Measurements from ENCODE around the gene FGF7.
"Not testable (repeated sequence)": the region's sequence is repeated elsewhere in the genome, so short reads cannot be mapped to it uniquely, and the experiment has no call there.

FGF7 gene

DNA sequence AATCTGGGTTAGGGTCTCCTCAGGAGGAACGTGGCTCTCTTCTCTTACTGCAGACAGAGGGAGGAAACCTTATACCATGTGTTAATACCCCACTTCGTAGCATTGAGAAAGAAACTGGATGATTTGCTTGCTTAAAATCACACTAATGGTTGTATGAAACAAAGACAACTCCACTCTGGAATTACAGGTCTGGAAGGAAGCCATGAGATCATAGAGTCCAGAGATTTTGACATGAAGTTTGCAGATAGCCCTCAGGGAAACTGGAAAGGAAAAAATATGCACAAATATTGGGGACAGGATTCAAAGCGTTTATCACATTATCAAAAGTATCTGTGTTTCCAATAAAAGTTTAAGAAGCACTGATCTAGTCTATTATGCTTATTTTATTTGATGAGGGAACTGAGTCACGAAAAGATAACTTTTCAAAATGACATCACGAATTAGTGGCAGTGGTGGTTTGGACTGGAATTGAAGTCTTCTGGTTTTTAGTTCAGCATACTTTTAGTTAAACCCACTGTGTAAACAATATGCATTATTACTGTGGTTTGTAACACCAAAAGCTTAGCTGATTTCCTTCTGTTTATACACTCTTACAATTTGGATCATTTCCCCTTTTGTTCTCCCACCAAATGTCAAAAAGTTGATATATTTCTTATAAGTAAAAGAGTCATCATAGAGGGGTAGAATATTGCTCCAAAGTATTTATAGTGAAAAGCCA is 16.8 kb downstream of the FGF7 start:
- no peak for DNase-seq

DNA sequence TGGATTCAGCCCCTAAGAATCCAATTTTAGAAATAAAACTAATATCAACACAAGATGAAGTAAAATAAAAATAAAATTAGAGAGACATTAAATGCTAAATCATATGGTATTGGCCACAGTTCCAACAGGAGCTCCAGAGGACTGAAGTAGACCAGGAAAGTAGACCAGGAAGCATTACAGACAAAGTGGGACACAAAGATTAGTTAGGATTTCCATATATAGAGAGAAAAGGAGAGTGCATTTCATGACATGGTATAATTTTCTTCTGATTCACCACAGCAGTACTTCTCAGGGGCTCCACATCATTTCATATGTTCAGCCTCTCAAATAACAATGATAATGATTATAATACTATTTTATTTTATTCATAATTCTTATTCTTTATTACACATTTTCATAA is 18.3 kb downstream of the FGF7 start:
- peak; percentile 62 for DNase-seq

DNA sequence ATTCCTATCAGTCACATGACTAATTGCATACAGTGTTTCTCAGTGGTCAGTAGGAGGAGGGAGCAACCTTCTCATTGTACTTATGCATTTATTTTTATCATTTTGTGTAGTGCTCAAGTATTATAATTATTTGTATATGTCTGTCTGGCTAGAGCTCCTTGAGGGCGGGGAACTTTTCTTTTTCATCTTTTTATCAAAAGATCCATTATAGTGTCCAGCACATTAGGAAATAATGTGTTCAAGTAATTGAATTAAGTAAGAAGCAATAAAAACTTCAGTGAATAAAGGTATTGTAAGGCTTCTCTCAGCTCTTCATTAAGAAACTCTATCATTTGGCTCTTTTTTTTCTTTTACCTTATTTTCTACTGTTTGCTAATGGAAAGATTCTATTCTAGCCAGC is 18.8 kb downstream of the FGF7 start:
- peak; percentile 44 for DNase-seq

DNA sequence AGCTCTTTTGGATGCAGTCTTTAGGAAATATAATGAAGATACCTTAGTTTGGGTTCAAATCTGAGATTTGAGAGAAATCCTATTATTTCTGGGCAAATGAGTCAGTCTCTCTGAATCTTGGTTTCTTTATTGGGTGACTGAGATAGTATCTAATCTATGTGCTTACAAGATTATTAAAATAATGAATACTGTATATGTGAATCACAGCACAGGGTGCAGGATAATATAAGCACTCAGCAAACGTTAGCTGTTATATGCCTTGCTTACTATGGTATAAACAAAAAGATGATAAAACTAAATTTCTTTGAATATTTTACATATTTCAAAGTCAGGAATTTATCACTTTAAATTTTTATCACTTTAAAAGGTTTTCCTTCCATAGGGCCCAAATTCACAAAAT is 29.6 kb downstream of the FGF7 start:
- no peak for DNase-seq

DNA sequence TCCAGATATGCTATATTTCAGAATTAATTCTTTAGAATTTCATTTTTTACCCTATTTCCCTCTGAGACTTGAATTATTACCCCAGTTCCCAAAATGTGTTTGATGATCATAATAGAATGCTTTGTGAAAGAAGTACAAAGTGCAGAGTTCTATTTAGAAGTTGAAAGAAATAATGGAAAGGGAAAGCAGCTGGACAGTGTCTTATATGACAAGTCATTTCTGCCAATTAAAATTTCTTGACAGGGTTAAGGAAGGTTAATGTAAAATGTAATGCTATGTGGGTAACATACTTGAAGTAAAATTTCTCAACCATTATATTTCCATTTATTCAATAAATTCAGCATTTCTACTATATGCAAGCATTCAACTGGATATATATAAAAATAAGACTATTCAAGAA is 33.1 kb downstream of the FGF7 start:
- DNase-seq: no peak

DNA sequence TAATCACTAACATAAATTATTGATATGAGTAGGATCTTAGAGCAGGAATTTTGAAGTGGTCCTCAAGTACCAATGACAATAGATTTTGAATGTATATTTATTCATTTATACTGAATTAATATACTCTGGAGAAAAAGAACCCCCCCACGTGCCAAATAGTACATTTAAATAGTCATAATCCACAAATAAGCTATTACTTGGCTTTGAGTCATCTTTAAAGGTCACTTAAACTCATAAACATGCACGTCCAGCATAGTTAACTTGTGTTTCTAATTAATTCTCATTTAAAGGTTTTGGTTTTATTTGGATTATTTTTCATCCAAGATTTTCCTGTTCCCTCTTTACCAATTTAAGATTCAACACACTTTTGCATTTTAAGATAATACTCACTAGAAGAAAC is 35.1 kb downstream of the FGF7 start:
- DNase-seq: peak; percentile 37

DNA sequence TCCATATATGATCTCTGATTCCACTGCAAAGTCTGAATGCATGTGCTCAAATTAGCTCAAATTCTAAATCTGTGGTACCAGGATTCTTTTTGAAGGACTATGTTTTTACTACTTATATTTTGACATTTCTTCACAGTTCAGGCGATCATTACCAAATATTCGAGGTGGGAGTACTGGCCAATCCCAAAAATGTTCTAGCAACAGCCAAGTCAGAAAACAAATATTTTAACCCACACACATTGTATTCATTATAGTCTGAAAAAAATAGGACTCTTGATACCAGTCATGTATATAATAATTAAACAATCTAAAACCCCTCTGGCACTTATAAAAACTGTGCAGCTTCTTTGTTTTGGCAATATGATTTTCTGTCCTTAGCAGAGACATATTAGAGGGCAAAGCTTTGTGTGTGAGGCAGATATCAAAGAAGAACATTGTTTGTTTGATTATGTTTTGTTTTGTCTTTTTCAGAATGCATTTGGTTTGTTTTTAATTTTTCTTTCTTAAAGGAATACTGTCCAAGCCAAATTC is 37.4 kb downstream of the FGF7 start:
- peak; percentile 28 for DNase-seq

DNA sequence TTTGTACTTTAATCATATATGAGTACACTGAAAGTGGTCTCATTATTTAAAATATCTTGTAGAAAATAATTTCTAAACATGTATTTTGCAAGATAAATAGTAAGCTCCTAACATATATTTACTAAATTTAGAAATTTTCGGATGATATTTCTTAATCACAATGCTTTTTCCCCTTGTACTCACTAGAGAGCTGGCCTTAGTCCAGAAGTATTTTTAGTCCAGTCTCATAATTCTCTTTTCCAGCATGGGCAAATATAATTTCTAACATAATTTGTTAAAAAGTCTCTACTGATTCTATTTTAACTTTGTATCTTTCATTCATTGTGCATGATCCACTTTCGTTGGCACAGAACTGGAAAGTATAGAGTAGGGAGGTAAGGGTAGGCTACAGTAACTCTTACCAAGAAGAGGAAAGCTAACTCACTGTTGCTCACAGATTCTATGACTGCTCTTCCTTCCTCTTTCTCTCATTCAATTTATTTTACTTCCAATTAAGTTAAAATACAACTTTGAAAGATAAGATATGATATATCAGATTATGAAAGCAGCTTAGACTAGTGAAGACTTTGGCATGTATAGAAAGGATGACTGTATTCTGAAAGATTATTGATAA is 39.3 kb downstream of the FGF7 start:
- no peak for DNase-seq

DNA sequence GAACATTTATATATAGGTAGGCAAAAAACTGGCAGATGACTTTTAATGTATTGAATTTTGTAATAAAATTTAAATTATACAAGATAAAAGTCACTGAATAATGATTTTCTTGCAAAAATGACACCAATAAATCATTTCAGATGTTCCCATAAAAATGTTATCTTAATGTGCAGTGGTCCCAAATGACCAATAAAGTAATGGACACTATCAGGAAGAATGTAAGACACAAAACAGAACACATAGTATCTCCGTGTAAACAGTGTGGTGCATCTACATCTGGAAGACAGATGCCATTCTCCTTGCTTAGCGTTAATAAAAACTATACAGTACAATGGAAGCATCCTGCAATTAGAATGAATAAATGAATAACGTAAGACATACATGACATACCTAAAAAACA is 41.5 kb downstream of the FGF7 start:
- peak; percentile 48 for DNase-seq

DNA sequence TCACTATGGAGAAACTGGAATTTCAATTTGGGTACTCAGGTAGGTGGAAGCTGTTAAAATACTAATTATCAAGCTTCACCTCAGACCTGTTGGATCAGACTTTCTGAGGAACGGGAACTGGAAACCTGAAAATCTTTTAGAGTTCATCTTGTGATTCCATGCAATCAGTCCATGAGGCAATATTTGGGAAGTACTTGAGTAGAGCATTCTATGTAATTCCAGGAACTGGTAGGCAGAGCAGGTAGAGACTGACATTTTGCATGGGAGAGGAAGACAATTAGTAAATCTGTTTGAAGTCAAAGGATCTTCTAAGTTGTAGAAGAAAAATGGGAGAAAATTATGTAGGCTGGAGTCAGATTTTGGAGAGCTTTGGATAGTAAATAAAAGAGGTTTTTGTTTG is 43.1 kb downstream of the FGF7 start:
- no peak for DNase-seq

DNA sequence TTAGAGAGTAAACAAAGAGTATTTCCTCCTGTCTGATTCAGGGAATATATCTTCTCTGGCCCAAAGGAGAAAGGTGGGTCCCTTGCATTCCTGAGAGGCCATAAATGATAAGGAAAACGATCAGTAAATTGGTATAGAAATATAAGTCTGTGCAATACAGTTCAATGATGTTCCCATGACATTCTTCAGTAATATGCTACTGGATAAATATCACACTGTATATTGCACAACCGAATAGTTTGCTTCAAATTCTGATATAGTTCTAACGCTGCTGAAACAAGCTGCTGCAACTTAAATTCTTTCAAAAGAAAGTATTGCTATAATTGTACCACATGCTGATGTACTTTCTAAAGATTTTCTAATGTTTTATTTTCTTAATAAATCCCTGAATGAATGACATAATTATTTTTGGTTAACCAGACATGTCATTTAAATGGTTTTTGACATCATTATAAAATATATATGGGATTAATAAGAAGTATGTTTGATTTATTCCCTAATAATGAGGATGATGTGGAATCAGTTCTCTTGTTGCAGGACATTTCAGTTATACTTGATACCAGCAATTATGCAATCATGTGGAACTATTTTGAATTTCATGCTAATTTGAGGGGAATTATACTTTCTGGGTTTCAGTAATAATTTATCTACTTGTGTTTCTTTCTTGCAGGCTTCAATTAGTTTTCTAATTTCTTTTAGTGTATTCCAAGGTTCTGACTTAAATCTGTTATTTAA is 44.9 kb downstream of the FGF7 start:
- peak; percentile 44 for DNase-seq

DNA sequence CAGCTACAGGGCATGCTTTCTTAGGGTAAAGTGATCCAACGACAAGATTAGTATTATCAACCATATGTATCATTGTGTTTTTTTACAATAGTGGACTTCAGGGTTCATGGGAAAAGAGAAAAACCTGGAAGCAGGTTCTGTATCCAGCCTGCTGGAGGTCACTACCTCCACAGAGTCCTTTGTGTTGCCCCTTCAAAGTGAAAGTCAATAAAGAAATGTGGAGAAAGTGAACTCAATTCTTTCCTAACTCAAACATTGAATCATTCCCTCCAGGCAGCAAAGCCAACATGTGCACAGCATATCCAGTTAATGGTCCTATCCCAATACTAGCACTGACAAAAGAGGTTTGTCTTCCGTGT is 45.4 kb downstream of the FGF7 start:
- peak; percentile 40 for DNase-seq

DNA sequence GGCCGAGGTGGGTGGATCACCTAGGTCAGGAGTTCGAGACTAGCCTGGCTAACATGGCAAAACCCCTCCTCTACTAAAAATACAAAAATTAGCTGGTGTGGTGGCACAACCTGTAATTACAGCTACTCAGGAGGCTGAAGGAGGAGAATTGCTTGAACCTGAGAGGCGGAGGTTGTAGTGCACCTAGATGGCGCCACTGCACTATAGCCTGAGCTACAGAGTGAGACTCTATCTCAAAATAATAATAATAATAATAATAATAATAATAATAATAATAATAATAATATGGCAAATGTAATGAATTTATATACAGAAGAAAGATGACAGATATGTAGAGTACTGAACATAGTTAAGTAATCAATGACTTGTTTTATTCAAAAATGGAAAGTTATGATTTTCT is 48.2 kb downstream of the FGF7 start:
- not testable (repeated sequence) for DNase-seq

DNA sequence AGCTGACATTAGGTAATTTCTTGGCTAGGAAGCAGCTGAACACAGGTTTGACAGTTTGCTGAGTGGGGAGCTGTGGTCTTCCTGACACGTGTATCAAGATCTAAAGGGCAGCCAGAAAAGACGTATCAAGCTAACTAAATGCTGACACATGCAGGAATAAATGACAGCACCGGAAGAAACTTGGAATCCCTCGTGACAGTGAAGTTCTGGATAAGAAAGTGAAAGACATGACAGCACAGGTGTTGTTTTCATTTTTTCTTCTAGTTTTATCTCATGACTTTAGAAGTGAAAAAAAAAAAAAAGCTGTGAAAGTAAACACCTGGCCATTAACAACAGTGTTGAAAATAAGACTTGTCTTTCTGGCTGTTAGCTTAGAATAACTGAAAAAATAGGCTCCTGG is 48.7 kb downstream of the FGF7 start:
- no peak for DNase-seq

DNA sequence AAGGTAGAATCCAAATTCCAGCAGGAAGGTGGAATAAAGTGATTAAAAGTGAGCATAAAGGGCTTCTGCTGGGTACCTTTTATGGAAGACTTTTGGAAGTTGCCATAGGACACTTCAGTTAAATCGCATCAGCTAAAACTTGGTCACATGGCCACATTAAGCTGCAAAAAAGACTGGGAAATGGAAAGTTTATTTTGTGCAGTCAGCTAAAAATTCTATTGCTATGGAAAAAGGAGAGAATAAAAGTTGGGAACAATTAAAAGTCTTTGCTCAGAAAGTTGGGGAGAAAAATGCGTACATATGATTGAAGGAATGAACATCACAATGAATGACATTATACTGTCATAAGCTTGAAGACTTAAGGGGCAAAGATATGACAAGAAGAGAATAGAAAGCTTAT is 49.3 kb downstream of the FGF7 start:
- no peak for DNase-seq

DNA sequence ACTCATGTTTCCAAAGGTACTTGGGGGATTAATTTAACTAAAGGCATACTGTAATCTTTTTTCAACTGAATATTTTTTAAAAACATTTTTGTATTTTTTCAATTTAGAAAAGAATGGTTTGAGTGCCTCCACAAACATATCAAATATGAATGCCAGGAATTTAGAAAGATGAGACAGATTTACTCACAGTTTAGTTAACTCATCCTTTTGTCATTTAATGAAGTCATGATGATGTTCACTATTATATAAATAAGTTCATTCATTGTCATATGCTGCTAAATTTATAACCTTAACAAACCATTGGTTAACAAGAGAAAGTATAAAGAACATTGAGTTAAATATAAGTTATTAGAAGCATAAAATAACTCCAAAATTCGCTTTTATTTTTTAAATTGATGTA is 50.0 kb downstream of the FGF7 start:
- DNase-seq: no peak

DNA sequence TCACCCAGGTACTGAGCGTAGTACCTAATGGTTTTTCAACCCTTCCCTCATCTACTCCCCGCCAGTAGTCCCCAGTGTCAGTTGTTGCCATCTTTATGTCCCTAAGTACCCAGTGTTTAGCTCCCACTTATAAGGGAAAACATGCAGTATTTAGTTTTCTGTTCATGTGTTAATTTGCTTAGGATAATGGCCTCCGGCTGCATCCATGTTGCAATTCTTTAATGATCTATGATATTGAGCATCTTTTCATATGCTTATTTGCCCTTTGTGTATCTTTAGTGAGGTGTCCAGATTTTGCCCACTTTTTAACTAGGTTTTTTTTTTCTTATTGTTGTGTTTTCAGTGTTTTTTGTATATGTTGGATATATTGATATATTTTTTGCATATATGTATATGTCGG is 55.0 kb downstream of the FGF7 start:
- not testable (repeated sequence) for DNase-seq

DNA sequence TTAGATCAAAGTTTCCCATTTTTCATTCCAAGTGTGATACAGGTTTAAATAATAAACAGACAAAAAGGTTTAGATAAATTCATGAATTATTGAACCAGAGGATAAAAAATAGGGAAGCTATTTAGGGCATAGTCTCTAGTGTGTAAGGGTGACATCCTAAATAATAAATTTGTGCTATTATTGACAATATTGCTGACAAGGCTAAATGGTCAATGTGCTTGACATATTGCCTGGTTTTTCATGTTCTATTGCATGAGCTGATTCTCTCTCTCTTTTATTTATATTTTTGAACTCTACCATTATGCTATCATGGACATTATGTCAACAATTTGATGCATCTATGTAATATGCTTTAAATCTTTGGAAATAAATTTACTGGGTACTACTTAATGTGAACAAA is 55.9 kb downstream of the FGF7 start:
- DNase-seq: not testable (repeated sequence)

DNA sequence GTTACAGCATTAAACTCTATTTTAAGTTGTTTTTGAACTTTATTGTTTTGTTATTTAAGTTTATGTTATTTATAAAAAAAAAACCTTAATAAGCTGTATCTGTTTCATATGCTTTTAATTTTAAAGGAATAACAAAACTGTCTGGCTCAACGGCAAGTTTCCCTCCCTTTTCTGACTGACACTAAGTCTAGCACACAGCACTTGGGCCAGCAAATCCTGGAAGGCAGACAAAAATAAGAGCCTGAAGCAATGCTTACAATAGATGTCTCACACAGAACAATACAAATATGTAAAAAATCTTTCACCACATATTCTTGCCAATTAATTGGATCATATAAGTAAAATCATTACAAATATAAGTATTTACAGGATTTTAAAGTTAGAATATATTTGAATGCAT is 62.4 kb downstream of the FGF7 start:
- DNase-seq: not testable (repeated sequence)

DNA sequence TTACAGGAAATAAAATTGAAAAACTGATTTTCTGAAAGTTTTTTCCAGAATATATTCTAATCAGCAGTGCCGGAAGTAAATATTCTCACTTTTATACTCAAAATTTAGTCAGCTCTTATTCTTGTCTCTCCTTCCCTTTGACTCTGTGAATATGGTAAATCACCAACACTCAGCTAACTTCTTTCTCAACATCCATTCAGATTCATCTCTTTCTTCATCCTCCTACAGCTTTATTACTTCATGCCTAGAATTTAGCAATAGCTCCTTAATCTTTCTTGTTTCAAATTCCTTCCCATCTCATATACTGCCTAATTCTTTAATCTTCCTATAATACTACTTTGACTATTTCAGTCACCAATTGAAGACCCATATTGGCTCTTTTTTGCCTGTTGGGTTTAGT is 67.9 kb downstream of the FGF7 start:
- no peak for DNase-seq

DNA sequence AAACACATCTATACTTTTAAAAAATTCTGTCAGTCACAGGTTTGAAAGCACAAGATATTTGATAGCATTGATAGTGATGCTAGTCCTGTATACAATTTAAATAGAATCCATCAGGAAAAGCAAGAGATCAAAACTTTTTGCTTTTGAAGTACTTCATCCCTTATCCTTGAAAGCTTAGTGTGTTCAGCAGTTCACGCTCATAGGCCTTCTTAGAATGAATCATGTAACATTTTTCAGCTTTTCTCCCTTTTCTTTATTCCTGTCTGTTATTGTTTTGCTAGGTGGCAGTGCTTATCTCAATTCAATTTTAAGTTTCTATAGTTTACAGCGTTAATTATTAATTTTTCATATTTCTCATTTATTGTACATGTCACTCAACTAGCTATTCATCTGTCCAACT is 69.1 kb downstream of the FGF7 start:
- no peak for DNase-seq

DNA sequence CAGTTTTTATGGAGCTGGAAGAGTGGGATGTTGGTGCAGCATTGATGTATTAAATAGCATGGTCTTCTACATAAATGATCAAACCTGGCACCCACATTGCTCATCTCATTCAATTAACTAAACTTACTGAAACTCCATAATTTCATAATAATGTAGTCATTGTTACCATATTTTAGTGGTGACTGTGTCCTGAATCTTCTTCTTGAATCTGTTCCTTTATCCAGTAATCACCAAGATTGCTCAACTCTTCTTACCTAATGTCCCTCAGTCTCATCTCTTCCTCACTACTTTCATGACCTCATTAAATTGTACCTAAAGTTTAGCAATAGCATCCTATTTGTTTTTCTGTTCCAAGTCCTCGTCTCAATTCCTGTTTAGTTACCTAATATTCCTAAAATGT is 69.8 kb downstream of the FGF7 start:
- DNase-seq: peak; percentile 70

DNA sequence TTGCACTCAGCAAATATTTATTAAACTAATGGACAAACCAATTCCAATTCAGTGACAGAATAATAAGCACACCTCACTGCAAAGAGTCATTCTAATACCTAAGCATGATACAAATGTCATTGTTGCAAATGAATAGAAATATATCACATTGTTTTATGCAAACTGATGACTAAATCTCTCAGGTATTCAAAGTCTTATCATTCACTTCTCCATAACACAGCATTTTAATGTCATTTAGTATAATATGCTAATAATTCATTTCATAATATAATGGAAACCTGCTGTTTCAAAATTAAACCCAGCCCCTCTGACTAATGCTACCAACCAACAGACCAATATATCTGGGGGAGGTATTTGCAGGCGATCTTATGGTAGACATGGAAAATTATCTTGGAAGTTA is 71.8 kb downstream of the FGF7 start:
- DNase-seq: peak; percentile 64

Data from fibroblast of skin of abdomen (primary cell).